NCI-H345 treated with DMSO at 0.1 percent for 48 hours (cell line): Measurements from ENCODE around the gene TST.

Source experiments
- DNase-seq: peaks from one replicate; lab custom pipeline; 2025; ENCODE audit not compliant: unreplicated experiment; lab: John Stamatoyannopoulos, UW

Gene TST

DNA sequence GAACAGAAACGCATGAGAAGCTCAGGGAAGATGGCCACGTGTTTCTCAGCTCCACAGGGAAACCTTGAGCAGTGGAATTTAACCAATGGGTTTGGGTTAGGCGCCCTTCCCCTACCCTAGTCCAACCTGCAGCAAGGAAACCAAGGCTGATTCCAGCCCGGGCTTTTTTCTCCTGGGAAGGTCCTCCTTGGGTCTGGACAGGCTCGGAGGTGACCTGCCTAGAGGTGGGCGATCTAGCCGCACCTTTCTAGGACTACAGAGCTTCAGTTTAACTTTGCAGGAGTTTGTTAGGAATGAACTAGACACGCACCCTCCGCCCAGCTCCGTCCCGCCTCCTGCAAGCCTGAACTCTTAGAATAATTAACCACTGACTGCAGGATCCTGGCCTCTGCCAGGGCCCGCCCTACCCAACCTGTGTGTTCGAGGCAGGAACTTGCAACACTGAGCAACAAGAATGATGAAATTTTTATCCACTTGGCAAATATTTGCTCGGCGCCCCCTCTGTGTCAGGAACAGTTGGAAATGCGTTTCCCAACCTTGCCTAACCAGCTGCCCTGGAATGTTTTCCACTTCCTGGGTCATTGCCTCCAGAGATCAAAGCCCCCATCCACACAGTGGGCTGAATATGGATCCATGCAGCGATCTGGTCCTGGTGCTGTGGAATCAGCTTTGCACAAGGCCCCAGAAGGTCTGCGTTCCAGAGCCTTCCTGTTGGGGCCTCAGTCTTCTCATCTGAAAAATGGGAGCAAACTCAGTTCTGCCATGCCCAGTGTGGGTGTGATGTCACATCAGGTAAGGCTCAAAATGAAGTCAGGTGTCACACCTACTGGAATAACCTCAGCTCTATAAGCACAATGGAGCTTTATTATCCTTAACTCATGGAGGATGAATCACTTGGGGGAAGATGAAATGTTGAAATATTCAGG lies 13.6 kb upstream of the TST start:
- no peak for DNase-seq

DNA sequence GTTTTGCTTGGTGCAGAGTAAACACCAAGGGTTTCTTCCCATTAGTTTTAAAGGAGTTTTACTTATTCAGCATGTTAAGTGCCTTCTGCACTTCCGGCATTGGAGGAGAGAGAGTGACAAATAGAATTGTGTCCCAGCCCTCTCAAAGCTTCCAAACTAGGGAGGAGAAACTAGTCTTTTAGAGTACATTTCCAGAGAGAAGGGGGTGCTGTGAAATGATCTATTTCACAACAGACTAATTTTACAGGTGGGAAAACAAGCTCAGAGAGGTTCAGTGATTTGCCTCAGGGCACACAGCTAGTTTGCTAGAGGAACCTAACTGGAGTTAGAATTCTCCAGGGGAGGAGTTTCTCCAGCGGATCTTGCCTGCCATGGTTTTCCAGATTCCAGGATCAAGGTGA lies 12.9 kb upstream of the TST start:
- no peak for DNase-seq

DNA sequence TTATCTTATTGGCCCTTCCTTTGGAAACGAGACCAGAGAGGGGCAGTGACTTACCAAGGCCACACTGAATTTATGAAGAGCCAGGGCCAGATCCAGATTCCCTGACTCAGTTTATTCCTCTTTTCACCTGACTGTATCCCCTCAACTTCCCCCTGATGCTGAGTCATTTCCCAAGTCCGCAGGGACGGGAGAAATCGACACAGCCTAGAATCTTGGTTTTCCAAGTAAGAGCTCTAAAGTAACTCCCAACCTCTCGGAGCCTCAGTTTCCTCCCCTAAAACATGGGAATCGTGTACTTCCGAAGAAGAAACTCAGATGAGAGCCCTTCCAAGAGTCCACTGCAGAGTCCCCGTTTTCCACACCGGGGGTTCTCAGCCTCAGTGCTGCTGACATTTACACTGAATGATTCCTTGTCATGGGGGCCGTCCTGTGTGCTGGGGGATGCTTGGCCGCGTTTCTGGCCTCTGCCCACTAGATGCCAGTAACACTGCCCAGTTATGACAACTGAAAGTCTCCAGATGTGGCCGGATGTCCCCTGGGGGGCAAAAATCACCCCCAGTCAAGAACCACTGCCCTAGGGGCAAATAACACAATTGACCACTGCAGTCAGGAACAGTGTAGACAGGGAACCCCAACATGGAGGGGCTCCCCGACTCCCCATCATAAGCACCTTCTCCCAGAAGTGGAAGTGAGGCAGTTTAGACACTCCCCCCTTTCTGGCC lies 11.5 kb upstream of the TST start:
- DNase-seq = no peak

DNA sequence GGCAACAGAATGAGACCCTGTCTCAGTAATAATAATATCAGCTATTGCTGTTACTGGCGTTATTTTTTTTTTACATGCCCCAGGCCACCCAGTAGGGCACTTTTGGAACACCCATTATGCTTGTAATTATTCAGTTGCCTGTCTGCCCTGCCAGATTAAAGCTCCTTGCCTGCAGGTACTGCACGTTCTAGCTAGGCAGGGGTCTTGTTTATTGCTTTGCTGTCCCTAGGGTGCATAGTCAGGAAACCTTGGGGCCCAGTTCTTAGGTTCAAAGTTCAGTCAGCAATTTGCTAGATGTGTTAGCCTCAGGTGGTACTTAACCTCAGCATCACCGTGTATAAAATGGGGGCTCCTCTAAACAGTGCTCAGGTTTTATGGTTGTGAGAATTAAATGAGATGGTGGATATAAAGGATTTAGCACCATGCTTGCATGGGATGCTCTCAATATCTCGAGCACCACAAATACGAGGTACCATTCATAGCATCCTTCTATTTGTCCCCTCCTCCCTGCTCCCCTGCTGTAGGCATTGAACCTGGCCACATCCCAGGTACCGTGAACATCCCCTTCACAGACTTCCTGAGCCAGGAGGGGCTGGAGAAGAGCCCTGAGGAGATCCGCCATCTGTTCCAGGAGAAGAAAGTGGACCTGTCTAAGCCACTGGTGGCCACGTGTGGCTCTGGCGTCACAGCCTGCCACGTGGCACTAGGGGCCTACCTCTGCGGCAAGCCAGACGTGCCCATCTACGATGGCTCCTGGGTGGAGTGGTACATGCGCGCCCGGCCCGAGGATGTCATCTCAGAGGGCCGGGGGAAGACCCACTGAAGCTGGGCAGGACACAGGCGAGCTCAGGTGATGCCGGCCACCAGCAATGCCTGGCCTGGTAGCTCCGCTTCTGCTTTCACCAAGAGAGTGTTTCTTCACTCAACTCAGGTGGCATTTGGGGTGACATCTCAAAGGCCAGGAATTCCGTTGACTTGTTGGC lies 9.7 kb upstream of the TST start:
- DNase-seq = no peak

DNA sequence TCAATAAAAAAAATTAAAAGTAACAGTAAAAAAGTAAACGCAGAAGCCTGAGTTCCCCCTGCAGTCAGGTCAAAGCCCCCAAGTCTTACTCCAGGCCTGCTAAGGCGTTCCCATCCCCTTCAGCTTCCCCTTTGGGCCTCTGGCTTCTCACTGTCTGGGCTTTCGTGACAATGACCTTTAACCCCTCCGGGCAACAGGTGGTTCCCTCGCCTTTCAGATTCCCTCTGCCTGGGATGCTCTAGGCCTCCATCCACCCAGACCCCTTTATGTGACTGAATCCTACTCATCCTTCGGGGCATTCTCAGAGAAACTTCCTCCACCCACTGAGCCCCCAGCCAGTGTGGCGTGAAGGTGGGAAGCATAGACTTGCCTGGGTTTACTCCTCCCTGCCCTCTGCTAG lies 8.3 kb upstream of the TST start:
- no peak for DNase-seq

DNA sequence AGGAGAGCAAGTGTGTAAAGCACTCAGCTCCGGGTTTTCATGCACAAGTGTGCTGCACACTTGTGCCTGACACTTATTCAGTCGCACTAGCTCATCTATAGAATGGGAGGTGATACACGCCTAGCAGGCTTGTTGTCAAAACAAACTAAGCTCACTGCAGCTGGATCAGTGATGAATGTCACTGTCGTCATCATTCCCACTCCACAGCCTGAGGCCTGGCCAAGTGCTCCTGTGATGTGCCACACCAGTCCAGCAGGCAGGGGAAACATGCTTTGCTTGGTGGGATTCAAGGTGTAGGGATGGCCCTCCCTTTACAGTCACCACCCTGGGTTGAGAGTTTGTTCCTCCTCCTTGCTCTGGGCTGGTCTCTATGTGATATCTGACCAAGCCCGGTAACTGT lies 7.1 kb upstream of the TST start:
- DNase-seq = no peak

DNA sequence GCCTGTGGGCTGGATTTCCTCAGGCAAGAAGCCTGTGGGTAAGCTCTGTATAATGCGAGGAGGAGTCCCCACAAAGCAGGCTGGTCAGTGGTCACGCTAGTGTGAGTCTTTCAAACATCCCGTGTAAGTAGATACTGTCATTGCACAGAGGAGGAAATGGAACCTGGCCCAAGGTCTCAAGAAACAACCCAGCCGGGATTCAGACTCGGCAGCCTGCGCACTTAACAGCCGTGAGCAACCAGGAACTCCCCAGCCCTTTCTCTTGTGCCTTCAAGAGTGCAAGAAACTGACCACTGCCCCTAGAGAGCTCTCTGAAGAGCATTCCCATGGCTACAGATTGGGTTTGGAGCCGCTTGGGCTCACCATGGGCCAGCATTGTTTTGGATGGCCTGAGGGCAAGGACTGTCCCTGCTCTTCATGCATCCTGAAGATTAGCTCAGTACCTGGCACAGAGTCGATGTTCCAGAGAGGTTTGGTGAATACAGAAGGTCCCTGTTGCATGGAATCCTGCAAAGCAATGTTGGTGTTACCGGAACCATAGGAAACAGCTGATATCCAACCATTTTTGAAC lies 6.3 kb upstream of the TST start:
- DNase-seq = no peak

DNA sequence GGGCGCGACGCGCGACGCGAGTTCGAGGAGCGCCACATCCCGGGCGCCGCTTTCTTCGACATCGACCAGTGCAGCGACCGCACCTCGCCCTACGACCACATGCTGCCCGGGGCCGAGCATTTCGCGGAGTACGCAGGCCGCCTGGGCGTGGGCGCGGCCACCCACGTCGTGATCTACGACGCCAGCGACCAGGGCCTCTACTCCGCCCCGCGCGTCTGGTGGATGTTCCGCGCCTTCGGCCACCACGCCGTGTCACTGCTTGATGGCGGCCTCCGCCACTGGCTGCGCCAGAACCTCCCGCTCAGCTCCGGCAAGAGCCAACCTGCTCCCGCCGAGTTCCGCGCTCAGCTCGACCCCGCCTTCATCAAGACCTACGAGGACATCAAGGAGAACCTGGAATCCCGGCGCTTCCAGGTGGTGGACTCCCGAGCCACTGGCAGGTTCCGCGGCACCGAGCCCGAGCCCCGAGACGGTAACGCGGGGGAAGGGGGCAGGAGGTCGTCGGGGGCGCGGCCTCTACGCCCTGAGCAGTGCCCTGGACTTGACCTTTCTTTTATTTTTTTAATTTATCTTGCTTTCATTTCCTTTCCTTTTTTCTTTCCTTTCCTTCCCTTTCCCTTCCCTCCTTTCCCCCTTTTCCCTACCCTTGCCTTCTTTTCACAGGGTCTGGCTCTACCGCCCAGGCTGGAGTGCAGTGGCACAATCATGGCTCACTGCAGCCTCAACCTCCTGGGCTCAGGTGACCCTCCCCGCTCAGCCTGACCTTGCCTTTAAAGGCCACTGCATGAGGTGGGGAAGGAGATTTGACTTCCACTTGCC lies 5.3 kb upstream of the TST start:
- DNase-seq = no peak

DNA sequence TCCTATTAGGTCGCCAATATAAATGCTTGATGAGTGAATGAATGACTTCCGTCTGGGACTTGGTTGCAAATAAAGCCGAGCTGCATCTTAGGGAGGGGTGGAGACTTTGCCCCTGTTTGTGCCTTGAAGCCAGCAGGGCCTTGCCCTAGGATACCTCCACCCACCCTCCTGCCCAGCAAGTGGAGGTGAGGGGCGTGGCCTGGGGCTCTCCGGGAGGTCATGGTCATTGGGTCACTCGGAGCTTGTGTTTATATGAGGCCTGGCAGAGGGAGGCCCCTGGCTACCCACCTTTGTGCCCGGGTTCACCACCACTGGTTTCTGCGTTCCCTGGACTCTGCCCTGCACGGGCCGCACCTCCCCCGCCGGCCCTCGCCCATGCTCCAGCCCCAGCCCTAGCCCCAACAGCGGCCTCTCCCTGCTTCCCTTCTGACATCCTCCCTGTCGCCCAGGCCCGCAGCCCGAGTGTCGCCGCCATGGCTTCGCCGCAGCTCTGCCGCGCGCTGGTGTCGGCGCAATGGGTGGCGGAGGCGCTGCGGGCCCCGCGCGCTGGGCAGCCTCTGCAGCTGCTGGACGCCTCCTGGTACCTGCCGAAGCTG lies 4.6 kb upstream of the TST start:
- no peak for DNase-seq

DNA sequence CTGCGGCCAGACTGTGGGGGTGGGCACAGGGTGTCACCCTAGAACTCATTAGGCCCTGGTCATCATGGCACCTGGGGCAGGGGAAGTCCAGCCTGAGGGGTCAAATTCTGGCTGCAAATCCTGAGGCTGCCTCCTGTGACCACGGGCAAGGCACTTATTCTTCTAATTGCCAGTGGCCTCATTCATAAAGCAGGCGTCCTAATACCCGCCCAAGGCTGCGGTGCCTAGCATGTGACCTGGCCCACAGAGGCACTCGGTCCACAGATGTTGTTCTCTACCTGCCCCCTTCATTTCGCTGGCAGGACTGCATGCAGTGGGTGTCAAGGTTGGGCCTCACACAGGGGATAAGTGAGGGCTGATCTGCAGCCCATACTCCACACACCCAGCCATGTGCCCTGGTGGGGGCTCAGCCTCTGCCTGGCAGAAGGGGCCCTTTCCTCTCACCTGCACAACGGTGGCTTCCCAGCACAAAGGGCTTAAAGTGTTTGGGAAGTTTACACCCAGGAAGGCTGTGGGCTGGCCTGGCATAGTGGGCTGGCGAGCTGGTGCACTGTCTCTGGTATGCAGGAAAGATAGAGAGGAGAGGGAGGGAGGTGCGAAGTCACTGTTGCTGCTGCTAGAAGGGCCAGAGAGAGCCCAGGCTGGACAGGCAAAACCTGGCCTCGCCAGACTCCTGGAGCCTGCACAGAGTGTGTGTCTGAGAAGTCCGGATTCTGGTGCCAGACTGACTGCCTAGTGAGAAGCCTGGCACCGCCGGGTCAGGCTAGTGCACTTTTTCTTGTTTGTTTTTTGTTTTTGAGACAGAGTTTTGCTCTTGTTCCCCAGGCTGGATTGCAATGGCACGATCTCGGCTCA lies 3.5 kb upstream of the TST start:
- DNase-seq = no peak

DNA sequence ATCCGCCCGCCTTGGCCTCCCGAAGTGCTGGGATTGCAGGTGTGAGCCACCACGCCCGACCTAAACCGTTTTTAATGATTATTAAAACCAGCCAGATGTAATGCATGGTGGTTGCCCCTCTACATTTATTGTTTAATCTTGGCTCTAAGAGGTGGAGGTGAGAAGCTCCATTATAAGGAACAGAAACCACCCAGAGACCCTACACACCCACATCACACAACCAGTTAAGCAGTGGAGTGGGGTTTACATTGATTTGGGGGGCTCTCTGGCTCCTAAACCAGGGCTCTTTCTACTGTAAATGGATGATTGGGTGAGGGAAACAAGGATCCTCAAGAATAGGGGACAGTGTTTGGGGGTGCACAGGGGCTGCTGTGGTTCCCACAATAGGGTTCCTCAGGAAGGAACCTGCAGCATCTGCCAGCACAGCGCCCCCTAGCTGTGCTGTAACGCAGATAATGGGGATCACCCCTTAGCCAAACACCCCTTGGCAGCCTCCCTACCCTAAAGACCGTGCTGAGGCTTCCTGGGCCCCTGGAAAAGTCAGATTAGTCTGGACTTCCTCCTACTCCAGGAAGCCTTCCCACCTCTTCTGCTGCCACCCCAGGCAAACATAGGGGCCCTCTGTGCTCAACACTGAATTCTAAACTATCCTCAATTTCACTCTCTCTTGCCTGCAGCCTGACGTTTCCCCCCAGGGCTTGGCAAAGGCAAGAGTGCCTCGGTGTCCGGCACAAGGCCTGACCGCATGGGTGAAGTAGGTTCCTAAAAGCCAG lies 2.6 kb upstream of the TST start:
- DNase-seq = no peak

DNA sequence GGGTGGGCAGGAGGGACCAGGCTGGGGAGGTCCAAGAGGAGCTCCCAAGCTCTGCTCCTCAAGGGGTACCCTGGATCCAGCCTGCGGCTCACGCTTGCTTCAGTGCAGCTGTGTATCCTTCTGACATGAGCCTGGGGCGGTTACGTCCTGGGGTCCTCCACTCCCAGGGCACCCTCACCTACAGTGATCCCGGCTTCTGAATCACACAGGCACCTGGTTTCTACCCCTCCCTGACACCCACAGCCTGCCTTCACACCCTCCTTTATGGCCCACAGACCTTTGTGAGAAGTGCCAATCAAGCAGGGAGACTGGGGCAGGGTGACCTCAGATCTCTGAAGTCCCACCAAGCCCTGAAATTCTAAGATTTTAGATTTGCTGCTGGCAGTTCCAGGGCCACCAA lies 1.8 kb upstream of the TST start:
- DNase-seq = no peak

DNA sequence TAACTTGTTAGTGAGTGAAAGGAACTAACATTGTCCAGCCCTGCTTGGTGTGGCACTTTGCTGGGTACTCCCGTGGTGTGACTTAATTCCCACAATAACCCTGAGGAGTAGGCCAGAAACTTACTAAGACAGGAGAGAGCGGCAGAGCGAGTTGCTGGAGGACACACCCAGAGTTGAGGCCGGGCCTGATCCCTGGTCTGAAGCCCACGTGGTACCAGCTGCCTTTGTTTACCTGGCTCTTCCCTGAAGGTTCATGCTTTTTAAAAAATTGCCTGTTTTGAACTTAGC lies 889 bp upstream of the TST start:
- no peak for DNase-seq

DNA sequence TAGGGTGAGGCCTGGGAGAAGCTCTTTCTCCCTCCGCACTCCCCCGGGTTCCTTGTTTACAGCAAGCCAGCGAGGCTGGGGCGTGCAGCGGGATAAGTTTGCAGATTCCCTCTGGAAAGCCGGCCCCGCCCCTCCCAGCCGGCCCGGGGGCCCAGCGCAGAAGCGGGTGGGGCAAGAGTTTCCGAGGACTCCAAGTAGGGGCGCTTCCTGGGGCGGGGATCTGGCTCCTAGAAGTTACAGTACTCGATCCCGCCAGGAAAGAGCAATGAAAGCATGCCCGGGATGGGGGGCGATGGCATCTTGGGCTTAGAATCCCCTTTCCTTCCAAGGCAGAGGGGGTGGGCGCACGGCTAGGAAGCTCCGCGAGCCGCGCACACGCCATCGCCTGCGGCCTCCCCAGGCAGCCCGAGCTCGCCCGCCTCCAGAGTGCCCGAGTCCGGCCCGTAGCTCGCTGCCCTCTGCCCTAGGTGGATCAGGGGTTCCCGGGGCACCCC lies 385 bp downstream of the TST start:
- DNase-seq = no peak

DNA sequence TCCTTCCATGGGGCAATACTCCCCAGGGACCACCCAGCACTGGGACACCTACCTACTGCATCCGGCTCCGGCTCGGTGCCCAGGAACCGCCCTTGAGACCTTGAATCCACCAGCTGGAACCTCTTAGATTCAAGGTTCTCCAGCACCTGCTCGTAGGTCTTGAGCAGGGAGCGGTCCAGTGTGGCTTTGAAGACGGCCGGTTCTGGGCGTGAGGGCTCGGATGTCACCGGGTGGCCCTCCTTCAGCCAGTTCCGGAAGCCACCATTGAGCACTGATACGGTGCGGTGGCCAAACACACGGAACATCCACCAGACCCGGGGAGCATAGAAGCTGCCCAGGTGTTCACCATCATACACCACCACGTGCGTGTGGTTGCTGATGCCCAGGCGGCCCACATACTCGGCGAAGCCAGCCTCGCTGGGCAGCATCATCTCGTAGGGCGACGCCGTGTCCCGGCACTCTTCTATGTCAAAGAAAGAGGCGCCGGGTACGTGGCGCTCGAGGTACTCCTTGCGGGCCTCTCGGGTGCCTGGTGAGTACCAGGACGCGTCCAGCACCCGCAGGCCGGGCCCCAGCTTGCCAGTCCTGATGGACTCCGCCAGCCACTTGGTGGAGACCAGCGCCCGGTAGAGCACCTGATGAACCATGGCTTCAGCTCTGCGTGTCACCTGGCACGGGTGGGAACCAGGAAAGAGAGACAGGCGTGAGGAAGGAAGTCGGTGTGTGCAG lies 997 bp downstream of the TST start:
- DNase-seq = no peak

DNA sequence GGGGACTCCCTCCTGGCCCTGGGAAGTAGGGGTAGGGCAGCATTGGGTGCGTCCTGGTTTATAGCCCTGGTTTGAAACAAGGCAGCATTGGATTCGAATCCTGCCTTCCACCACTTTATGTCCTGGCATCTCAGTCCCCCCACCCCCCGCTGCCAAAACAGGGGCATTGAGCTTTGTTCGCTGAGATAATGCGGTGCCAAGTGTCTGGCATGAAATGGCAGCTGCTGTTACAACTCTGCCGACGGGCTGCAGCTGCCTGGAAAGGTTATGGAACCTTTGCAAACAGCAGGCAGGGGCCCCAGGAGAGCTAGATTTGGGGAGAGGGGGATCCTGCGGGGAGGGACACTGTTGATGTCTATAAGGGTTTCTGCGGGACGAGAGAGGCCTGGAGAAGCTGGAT lies 1.9 kb downstream of the TST start:
- no peak for DNase-seq

DNA sequence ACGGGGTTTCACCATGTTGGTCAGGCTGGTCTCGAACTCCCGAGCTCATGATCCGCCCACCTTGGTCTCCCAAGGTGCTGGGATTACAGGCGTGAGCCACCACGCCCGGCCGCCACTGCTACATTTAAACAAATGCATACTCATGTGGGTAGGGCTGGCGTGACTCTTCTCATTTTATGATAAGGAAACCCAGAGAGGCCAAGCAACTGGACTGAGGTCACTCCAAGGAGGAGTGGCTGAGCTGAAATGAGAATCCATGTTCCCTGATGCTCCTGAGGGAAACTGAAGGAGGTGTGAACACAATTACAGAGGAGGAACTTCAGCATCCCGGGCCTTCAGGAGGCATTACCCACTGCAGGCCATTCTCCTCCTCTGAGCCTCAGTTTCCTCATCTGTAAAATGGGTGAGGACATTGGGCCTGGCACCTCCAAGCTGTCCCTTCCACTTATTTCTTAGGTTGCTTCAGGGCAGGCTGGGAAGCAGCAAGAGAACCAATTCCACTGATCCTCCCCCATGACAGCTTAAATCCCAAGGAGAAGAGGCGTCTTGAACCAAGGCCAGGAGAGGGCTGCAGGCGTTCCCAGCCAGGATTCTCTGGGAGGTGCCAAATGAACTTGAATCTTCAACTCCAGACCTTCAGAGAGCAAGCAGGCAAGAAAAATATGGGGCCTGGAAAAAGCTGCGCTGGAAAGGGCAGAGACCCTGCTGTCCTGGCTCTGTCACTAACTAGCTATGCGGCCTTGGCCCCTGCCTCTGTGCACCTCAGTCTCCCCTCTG lies 2.9 kb downstream of the TST start:
- DNase-seq = no peak
